ENCODE results near the gene SNTG2. TPM values are rescaled to one million over a fixed set of nuclear protein-coding genes. Genes with fewer than 3 reads are reported as not detected.

SNTG2 gene
- polyA plus RNA-seq, 3 donors, result not detected

DNA sequence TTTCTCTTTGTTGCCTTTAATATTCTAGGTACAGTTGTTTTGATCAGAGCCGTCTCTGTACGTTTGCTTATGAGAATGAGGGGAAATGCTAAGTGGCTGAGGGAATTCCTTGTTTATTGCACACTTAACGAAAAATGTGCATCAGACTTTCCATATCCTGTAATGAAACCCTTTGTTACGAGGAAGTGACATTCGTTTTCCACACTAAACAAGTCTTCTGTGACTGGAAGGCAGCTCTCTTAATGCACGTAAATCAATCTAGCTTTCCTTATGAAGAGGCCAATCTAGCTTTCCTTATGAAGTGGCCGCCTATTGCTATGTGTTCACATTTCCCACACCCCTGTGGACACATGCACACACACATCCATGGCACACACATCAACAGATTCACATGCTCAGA, 186.2 kb downstream of the SNTG2 start:
- no peaks in the 10 kb centered on the region for H3K9me3 ChIP-seq (replicated peaks in 1 of 2; ENCODE audit: control insufficient read depth in 1 of 2, insufficient read depth in 1 of 2, low read length in 2 of 2)
- no peak overlapping the region for H3K4me3 ChIP-seq (replicated peaks in 1 of 3; ENCODE audit: low read depth in 2 of 3, low read length in 3 of 3)
- DNase-seq, result no peak
- no peaks in the 10 kb centered on the region for H3K36me3 ChIP-seq (replicated peaks in 1 of 2; ENCODE audit: control insufficient read depth in 1 of 2, insufficient read depth in 2 of 2, low read length in 2 of 2)
- H2AFZ ChIP-seq (ENCODE audit: insufficient read depth, low read depth, low read length, poor library complexity, severe bottlenecking), result no peak overlapping the region
- intact Hi-C loops (cut with micrococcal nuclease), result no loop called here
- no peaks in the 10 kb centered on the region for H3K4me1 ChIP-seq (ENCODE audit: control insufficient read depth in 1 of 2, insufficient read depth in 2 of 2, low read length in 2 of 2)
- no peak overlapping the region for H3K27ac ChIP-seq (ENCODE audit: low read depth in 1 of 2, low read length in 2 of 2)
- no peak overlapping the region for H3K4me2 ChIP-seq (replicated peaks; ENCODE audit: extremely low read depth, low read length, poor library complexity, severe bottlenecking)
- peaks cover 7 to 18% (median 10%) of the 10 kb centered on the region in 3 donors for H3K27me3 Mint-ChIP-seq (ENCODE audit: low read depth in 3 of 3)
- H3K9me3 Mint-ChIP-seq, result peaks cover 0 to 5% (median 0%) of the 10 kb centered on the region in 7 donors
- H3K27ac Mint-ChIP-seq, result no peak overlapping the region
- WGBS (ENCODE audit: insufficient coverage), result 50% methylated on average over 4 of the region's 7 CpGs
- H3K36me3 Mint-ChIP-seq, result no peaks in the 10 kb centered on the region
- TF ChIP-seq, protein P1, sequence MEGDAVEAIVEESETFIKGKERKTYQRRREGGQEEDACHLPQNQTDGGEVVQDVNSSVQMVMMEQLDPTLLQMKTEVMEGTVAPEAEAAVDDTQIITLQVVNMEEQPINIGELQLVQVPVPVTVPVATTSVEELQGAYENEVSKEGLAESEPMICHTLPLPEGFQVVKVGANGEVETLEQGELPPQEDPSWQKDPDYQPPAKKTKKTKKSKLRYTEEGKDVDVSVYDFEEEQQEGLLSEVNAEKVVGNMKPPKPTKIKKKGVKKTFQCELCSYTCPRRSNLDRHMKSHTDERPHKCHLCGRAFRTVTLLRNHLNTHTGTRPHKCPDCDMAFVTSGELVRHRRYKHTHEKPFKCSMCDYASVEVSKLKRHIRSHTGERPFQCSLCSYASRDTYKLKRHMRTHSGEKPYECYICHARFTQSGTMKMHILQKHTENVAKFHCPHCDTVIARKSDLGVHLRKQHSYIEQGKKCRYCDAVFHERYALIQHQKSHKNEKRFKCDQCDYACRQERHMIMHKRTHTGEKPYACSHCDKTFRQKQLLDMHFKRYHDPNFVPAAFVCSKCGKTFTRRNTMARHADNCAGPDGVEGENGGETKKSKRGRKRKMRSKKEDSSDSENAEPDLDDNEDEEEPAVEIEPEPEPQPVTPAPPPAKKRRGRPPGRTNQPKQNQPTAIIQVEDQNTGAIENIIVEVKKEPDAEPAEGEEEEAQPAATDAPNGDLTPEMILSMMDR (IDR thresholded peaks at IDR 0.05), result no peak
- no peaks in the 10 kb centered on the region for H4K20me1 ChIP-seq (ENCODE audit: insufficient read depth, low read length)
- H3K79me2 ChIP-seq (ENCODE audit: insufficient read depth, low read length), result no peaks in the 10 kb centered on the region
- H3K9ac ChIP-seq (ENCODE audit: insufficient read depth, low read length, poor library complexity, severe bottlenecking), result no peak overlapping the region
- H3K4me3 Mint-ChIP-seq, result no peak overlapping the region
- no peaks in the 10 kb centered on the region for H3K27me3 ChIP-seq (ENCODE audit: control insufficient read depth in 2 of 2, insufficient read depth in 2 of 2, low read length in 2 of 2)
- no peaks in the 10 kb centered on the region for H3K4me1 Mint-ChIP-seq

DNA sequence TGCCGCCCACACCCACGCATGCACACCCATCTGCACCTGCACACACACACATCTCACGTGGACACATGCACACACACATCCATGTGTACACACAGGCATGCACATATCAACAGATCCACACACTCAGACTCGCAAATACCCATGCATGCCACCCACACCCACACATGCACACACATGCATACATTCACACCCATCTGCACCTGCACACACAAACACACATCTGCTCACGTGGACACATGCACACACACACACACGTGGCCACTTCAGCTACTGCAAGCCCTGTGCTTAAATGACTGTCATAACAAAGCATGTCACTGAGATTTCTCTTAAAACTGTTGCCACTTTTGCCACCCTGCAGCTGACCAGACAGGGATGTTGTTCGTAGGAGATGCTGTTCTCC, 186.6 kb downstream of the SNTG2 start:
- WGBS (ENCODE audit: insufficient coverage), result 88% methylated on average over 6 of the region's 7 CpGs
- no peak for DNase-seq
- H4K20me1 ChIP-seq (ENCODE audit: insufficient read depth, low read length), result no peaks in the 10 kb centered on the region
- H2AFZ ChIP-seq (ENCODE audit: insufficient read depth, low read depth, low read length, poor library complexity, severe bottlenecking), result no peak overlapping the region
- H3K9ac ChIP-seq (ENCODE audit: insufficient read depth, low read length, poor library complexity, severe bottlenecking), result no peak overlapping the region
- Mint-ChIP-seq H3K4me1 (no peaks in the 10 kb centered on the region), H3K36me3 (no peaks in the 10 kb centered on the region), H3K27ac (no peak overlapping the region), H3K9me3 (peaks cover 0 to 5% (median 0%) of the 10 kb centered on the region in 7 donors), H3K4me3 (no peak overlapping the region), H3K27me3 (ENCODE audit: low read depth in 3 of 3) (peaks cover 7 to 18% (median 10%) of the 10 kb centered on the region in 3 donors)
- H3K4me1 ChIP-seq (ENCODE audit: control insufficient read depth in 1 of 2, insufficient read depth in 2 of 2, low read length in 2 of 2), result no peaks in the 10 kb centered on the region
- no peak overlapping the region for H3K27ac ChIP-seq (ENCODE audit: low read depth in 1 of 2, low read length in 2 of 2)
- H3K27me3 ChIP-seq (ENCODE audit: control insufficient read depth in 2 of 2, insufficient read depth in 2 of 2, low read length in 2 of 2), result no peaks in the 10 kb centered on the region
- intact Hi-C loops (cut with micrococcal nuclease), result no loop called here
- no peak overlapping the region for H3K4me3 ChIP-seq (replicated peaks in 1 of 3; ENCODE audit: low read depth in 2 of 3, low read length in 3 of 3)
- H3K9me3 ChIP-seq (replicated peaks in 1 of 2; ENCODE audit: control insufficient read depth in 1 of 2, insufficient read depth in 1 of 2, low read length in 2 of 2), result no peaks in the 10 kb centered on the region
- no peaks in the 10 kb centered on the region for H3K36me3 ChIP-seq (replicated peaks in 1 of 2; ENCODE audit: control insufficient read depth in 1 of 2, insufficient read depth in 2 of 2, low read length in 2 of 2)
- H3K4me2 ChIP-seq (replicated peaks; ENCODE audit: extremely low read depth, low read length, poor library complexity, severe bottlenecking), result no peak overlapping the region
- TF ChIP-seq, protein P1 (IDR thresholded peaks at IDR 0.05), result no peak
- H3K79me2 ChIP-seq (ENCODE audit: insufficient read depth, low read length), result no peaks in the 10 kb centered on the region

All from CD14-positive monocyte (primary cell).